Stomach smooth muscle (tissue), 2 donors: ENCODE measurements around the gene SECTM1.

Source experiments
- H3K27ac ChIP-seq: one replicate; pipeline ENCODE4 v1.7.0; 2013; ENCODE audit warnings: mild to moderate bottlenecking, low read length, inconsistent platforms
- H3K27me3 ChIP-seq, 2 donors: one replicate each; pipeline ENCODE4 v1.7.0; 2013; ENCODE audit warnings: low read length in 2 of 2; ENCODE audit not compliant: insufficient read depth in 2 of 2, control insufficient read depth in 1 of 2
- H3K36me3 ChIP-seq, 2 donors: one replicate each; pipeline ENCODE4 v1.7.0; 2013; ENCODE audit warnings: low read length in 2 of 2; ENCODE audit not compliant: control insufficient read depth in 2 of 2, insufficient read depth in 2 of 2
- H3K4me1 ChIP-seq: one replicate; pipeline ENCODE4 v1.7.0; 2013; ENCODE audit warnings: low read length; ENCODE audit not compliant: control insufficient read depth, insufficient read depth
- H3K4me3 ChIP-seq, 2 donors: one replicate each; pipeline ENCODE4 v1.7.0; 2013; ENCODE audit warnings: low read length in 2 of 2
- H3K9ac ChIP-seq, 2 donors: one replicate each; pipeline ENCODE4 v1.7.0; 2013; ENCODE audit warnings: low read length in 2 of 2, mild to moderate bottlenecking in 1 of 2
- H3K9me3 ChIP-seq, 2 donors: one replicate each; pipeline ENCODE4 v1.7.0; 2013; ENCODE audit warnings: low read length in 2 of 2; ENCODE audit not compliant: control insufficient read depth in 2 of 2
- donor health status: healthy.
- donor health status: Pancreatic carcinoma.

SECTM1 gene

GRCh38 chr17:82345151-82345976 lies 11.8 kb upstream of the SECTM1 start:
- Histone ChIP-seq H3K27ac (no peak overlapping the region), H3K36me3 (no peaks in the 10 kb centered on the region), H3K4me1 (no peaks in the 10 kb centered on the region), H3K9ac (no peak overlapping the region), H3K4me3 (no peak overlapping the region), H3K9me3 (no peaks in the 10 kb centered on the region), H3K27me3 (peaks cover 0 to 3% of the 10 kb centered on the region in 2 donors)

- Histone ChIP-seq H3K9me3 (no peaks in the 10 kb centered on the region), H3K4me3 (no peak overlapping the region), H3K4me1 (peaks cover 4% of the 10 kb centered on the region), H3K27ac (no peak overlapping the region), H3K27me3 (peaks cover 0 to 3% of the 10 kb centered on the region in 2 donors), H3K36me3 (no peaks in the 10 kb centered on the region), H3K9ac (no peak overlapping the region)
Measured at GRCh38 chr17:82344175-82344907, 10.8 kb upstream of the SECTM1 start.

DNA sequence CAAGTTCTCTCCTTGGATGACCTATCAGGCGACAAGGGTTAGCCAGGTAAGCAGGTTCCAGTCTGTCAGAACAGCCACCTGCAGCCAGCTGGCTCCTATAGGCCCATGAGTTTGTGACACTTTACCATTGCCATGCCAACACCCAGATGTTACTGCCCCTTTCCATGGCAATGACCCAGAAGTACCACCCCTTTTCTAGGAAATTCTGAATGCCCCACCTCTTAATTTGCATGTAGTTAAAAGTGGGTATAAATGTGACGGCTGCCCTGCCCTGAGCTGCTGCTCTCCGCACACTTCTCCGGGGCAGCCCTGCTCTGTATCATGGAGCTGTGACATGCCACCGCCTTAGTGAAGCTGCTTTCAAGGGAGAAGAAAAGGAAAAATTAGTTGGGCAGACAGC lies 10.0 kb upstream of the SECTM1 start:
- H3K36me3 ChIP-seq: no peaks in the 10 kb centered on the region

GRCh38 chr17:82342361-82343079 lies 9.0 kb upstream of the SECTM1 start:
- no peaks in the 10 kb centered on the region for H3K27me3 ChIP-seq
- H3K4me3 ChIP-seq: no peak overlapping the region
- H3K36me3 ChIP-seq: no peaks in the 10 kb centered on the region
- H3K4me1 ChIP-seq: peaks cover 18% of the 10 kb centered on the region
- H3K9ac ChIP-seq: no peak overlapping the region
- no peak overlapping the region for H3K27ac ChIP-seq
- H3K9me3 ChIP-seq: no peaks in the 10 kb centered on the region

More for the DNA sequence above, 10.0 kb upstream of the SECTM1 start:
- peaks cover 0 to 2% of the 10 kb centered on the region in 2 donors for H3K27me3 ChIP-seq
- no peak overlapping the region for H3K27ac ChIP-seq
- no peak overlapping the region for H3K4me3 ChIP-seq
- H3K4me1 ChIP-seq: peaks cover 11% of the 10 kb centered on the region
- H3K9ac ChIP-seq: no peak overlapping the region
- H3K9me3 ChIP-seq: no peaks in the 10 kb centered on the region

DNA sequence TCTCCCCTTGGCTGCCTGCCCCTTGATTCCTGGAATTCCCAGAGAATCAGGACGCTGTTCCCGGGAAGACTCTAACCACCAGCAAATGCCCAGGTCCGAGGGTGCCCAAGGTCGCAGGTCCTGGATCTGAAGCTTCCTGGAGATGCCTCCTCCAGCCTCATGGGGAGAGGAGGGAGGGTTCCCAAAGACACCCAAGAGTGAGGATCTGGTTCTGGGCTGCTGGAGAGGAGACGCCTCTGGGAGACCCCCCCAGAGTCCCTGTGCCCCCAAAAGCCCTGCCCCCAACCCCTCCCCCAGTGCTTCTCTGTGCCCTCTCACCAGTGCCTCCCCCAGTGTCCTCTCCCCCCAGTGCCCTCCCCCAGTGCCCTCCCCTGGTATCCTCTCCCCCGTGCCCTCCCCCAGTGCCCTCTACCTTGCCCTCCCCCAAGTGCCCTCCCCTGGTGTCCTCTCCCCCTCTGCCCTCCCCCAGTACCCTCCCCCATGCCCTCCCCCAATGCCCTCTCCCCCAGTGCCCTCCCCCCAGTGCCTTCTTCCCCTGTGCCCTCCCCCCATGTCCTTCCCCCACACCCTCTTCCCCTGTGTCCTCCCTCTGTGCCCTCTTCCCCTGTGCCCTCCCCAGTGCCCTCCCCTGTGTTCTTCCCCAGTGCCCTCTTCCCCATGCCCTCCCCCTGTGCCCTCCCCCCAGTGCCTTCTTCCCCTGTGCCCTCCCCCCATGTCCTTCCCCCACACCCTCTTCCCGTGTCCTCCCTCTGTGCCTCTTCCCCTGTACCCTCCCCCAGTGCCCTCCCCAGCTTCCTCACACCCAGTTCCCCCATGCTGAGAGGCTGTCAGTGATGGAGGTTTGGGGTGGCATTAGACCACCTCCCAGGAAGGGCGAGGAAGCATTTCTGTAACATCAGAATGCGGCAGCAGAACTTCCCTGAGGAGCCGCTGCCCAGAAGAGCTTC lies 6.3 kb upstream of the SECTM1 start:
- Histone ChIP-seq H3K9ac (peak overlapping the region; percentile 59 to 81), H3K4me3 (peak overlapping the region; percentile 78), H3K9me3 (no peaks in the 10 kb centered on the region), H3K4me1 (peaks cover 25% of the 10 kb centered on the region), H3K27me3 (no peaks in the 10 kb centered on the region), H3K36me3 (no peaks in the 10 kb centered on the region), H3K27ac (peak overlapping the region; percentile 78)

DNA sequence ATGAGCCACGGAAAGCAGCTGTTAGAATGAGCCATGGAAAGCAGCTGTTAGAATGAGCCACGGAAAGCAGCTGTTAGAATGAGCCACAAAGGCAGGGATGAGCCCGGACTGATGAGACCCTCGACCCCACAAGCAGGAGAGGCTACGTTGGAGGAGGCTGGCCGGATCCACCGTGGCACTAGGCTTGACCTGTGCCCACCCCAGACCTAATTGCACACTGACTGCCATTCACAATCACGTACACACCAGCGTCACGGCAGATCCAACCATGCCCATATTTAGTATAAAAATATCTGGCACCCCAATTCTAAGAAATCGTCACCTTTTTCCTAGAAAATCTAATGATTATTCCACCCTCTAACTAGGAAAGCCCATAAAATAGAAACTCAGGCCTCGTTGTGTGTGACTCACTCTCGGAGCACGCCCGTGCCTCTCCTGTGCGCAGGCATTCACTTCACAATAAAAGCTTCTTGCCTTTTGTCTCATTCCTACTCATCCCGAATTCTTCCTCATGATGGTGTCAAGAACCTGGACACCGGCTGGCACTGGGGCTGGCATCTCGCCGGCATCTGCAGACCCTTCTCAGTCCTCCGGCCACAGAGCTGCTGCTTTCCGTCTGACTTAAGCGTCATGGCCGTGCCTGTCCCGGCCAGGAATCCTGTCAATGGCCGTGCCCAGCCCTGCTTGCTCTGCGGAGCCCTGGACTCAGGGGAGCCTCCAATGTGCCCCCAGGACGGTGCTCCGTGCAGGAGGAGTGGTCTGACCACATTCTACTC lies 5.5 kb upstream of the SECTM1 start:
- peaks cover 33% of the 10 kb centered on the region for H3K4me1 ChIP-seq
- H3K27ac ChIP-seq: peak overlapping the region; percentile 78
- peak overlapping the region; percentile 59 to 81 for H3K9ac ChIP-seq
- H3K4me3 ChIP-seq: peak overlapping the region; percentile 78
- H3K9me3 ChIP-seq: no peaks in the 10 kb centered on the region
- no peaks in the 10 kb centered on the region for H3K27me3 ChIP-seq
- no peaks in the 10 kb centered on the region for H3K36me3 ChIP-seq

DNA sequence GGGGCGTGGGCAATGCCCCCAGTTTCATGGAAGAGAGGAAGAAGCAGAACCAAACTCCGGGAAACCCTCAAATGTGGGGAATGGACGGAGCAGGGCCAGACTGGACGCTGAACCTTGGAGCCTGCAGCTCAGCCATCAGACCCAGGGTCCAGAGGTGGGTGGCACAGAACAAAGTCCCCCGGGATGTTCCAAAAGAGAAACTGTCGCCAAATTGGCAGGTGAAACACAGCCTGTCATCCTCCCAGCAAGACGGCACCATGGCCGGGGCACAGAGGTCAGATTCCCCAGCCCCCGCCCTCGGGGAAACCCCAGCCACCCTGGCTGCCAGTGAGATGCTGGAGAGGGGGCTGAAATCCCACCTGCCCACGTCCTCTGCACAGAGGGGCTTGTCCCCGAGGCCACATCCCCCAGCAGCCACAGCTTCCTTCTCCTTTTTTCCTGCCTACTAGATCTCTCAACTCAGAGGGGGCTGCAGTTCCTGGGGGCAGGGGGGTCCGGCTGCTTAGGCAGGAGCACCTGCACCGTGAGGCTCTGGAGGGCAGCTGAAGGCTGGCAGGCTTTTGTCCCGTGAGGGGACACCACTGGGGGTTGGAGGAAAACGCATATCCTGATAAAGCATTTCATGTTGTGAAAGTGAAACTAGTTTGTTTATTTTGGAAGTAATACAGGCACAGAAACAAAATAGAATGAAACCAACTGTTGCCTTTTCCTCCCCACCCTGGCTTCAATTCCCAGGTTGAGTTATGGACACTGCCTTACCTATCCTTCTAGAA lies 1.2 kb upstream of the SECTM1 start:
- peaks cover 2 to 3% of the 10 kb centered on the region in 2 donors for H3K27me3 ChIP-seq

GRCh38 chr17:82334204-82334621 lies 647 bp upstream of the SECTM1 start:
- peak overlapping the region; percentile 3 to 80 for H3K4me3 ChIP-seq
- peaks cover 2 to 3% of the 10 kb centered on the region in 2 donors for H3K27me3 ChIP-seq
- no peaks in the 10 kb centered on the region for H3K9me3 ChIP-seq
- peak overlapping the region in 1 of 2 donors; percentile 2 for H3K9ac ChIP-seq
- H3K4me1 ChIP-seq: peaks cover 57% of the 10 kb centered on the region
- no peaks in the 10 kb centered on the region for H3K36me3 ChIP-seq
- peak overlapping the region; percentile 55 for H3K27ac ChIP-seq

More for the DNA sequence above, 1.2 kb upstream of the SECTM1 start:
- Histone ChIP-seq H3K4me1 (peaks cover 61% of the 10 kb centered on the region), H3K9me3 (no peaks in the 10 kb centered on the region), H3K36me3 (no peaks in the 10 kb centered on the region), H3K27ac (peak overlapping the region; percentile 55), H3K9ac (peak overlapping the region; percentile 2 to 60), H3K4me3 (peak overlapping the region; percentile 3 to 80)
